ENCODE data around the gene PPP2R3A.
"Not testable (repeated sequence)": the region's sequence is repeated elsewhere in the genome, so short reads cannot be mapped to it uniquely, and the experiment has no call there.

PPP2R3A gene

DNA sequence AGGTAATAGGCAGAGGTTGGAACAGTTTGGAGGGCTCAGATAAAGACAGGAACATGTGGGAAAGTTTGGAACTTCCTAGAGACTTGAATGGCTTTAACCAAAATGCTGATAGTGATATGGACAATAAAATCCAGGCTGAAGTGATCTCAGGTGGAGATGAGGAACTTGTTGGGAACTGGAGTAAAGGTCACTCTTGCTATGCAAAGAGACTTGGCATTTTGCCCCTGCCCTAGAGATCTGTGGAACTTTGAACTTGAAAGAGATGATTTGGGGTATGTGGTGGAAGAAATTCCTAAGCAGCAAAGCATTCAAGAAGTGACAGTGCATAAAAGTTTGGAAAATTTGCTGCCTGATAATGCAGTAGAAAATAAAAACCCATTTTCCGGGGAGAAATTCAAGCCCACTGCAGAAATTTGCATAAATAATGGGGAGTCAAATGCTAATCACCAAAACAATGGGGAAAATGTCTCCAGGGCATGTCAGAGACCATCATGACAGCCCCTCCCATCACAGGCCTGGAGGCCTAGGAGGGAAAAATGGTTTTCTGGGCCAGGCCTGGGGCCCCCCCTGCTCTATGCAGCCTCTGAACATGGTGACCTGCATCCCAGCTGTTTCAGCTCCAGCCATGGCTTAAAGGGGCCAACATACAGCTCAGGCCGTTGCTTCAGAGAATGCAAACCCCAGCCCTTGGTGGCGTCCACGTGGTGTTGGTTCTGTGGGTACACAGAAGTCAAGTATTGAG is 118.3 kb downstream of the PPP2R3A start:
- not testable (repeated sequence) for DNase-seq (ENCODE audit: low spot score)

DNA sequence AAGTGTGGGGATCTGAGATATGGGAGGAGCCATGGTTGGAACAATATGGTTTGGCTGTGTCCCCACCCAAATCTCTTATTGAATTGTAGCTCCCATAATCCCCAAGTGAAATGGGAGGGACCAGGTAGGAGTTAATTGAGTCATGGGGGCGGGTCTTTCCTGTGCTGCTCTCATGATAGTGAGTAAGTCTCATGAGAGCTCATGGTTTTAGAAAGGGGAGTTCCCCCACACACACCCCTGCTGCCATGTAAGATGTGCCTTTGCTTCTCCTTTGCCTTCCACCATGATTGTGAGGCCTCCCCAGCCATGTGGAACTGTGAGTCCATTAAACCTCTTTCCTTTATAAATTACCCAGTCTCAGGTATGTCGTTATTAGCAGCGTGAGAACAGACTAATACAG is 119.5 kb downstream of the PPP2R3A start:
- not testable (repeated sequence) for DNase-seq (ENCODE audit: low spot score)

DNA sequence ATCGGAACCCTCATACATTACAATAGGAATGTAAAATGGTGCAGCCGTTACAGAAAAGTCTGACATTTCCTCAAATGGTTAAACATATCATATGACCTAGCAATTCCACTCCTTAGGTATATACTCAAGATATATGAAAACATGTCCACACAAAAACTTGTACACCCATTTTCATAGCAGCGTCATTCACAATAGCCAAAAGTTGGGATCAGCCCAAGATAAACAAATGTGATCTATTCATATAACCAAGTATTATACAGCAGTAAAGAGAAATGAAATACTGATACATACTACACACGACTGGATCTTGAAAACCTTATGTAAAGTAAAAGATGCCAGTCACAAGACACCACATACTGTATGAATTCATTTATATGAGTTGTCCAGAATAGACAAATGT is 128.2 kb downstream of the PPP2R3A start:
- no peak for DNase-seq (ENCODE audit: low spot score)

DNA sequence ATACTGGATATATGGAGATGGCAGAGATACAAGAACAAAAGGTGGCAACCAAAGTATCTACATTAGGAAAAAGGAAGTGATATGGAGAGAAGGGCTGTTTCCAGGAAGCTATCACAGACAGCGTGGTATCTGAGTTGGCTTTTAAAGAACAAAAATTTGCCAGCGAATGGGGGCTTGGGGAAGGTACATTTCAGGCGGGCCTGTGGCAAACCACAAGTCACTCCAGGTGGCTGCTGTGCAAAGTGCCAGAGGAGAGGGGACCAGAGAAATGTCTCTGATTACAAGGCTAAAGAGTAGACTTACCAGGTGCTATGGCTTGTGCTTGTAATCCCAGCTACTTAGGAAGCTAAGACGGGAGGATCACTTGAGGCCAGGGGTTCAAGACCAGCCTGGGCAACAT is 139.5 kb downstream of the PPP2R3A start:
- no peak for DNase-seq (ENCODE audit: low spot score)

DNA sequence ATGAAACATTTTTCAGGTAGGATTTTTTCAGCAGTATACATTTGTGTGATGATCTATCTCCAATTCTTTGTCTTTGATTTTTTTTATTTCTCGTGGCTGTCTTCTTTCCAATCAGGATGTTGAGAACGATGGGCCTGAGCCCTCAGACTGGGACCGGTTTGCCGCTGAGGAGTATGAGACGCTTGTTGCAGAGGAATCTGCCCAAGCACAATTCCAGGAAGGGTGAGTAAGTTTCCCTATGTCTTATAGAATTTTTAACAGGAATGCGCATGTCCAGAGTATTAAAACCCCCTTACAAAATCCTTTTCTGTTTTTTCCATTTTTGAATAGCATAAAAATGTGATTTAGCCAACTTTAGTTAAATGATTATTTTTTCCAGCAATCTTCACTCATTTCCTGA is 140.6 kb downstream of the PPP2R3A start:
- no peak for DNase-seq (ENCODE audit: low spot score)

DNA sequence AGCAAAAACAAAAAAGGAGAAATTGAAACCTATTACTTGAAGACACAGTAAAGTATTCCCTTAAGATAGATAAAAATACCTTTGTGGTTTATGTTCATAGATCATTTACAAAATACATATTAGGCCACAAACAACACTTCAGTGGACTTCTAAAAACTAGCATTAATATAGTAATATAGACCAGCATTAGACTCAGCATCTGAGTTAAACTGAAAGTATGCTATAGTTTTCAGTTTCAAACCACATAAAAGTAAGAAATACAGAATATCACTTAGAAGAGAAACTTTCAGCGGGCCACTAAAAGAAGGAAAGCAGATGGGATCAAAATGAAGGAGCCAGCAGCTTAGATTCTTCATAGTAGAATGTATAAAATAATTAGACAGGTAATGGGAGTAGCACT is 144.0 kb downstream of the PPP2R3A start:
- DNase-seq (ENCODE audit: low spot score), result no peak

DNA sequence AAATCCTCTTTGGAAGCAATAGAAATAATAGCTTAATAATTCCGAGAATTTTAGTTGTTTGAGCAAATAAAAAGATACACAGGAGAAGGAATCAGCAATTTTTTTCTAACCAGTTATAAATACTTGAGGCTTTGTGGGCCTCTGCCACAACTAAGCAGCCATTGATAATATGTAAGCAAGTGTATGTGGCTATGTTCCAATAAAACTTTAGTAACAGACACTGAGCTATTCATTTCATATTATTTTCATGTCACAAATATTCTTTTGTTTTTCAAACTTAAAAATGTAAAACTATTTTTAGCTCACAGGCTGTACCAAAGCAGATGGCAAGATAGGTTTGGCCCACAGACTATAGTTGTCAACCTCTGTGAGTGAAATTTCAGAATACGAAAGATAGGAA is 145.0 kb downstream of the PPP2R3A start:
- no peak for DNase-seq (ENCODE audit: low spot score)

DNA sequence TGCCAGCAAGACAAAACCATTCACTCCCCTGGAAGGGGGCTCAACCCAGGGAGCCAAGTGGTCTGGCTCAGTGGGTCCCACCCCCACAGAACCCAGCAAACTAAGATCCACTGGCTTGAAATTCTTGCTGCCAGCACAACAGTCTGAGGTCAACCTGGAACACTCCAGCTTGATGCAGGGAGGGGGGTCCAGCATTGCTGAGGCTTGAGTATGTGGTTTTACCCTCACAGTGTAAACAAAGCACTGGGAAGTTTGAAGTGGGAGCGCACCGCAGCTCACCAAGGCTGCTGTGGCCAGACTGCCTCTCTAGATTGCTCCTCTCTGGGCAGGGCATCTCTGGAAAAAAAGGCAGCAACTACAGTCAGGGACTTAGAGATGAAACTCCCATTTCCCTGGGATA is 148.9 kb downstream of the PPP2R3A start:
- no peak for DNase-seq (ENCODE audit: low spot score)

DNA sequence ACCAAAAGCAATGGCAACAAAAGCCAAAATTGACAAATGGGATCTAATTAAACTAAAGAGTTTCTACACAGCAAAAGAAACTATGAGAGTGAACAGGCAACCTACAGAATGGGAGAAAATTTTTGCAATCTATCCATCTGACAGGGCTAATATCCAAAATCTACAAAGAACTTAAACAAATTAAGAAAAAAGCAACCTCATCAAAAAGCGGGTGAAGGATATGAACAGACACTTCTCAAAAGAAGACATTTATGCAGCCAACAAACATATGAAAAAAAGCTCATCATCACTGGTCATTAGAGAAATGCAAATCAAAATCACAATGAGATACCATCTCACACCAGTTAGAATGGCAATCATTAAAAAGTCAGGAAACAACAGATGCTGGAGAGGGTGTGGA is 153.8 kb downstream of the PPP2R3A start:
- DNase-seq (ENCODE audit: low spot score), result not testable (repeated sequence)

DNA sequence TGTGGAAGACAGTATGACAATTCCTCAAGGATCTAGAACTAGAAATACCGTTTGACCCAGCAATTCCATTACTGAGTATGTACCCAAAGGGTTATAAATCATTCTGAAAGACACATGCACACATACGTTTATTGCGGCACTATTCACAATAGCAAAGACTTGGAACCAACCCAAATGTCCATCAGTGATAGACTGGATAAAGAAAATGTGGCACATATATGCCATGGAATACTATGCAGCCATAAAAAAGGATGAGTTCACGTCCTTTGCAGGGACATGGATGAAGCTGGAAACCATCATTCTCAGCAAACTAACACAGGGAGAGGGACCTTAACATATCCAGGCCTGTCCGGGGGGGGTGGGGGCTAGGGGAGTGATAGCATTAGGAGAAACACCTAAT is 154.3 kb downstream of the PPP2R3A start:
- not testable (repeated sequence) for DNase-seq (ENCODE audit: low spot score)

DNA sequence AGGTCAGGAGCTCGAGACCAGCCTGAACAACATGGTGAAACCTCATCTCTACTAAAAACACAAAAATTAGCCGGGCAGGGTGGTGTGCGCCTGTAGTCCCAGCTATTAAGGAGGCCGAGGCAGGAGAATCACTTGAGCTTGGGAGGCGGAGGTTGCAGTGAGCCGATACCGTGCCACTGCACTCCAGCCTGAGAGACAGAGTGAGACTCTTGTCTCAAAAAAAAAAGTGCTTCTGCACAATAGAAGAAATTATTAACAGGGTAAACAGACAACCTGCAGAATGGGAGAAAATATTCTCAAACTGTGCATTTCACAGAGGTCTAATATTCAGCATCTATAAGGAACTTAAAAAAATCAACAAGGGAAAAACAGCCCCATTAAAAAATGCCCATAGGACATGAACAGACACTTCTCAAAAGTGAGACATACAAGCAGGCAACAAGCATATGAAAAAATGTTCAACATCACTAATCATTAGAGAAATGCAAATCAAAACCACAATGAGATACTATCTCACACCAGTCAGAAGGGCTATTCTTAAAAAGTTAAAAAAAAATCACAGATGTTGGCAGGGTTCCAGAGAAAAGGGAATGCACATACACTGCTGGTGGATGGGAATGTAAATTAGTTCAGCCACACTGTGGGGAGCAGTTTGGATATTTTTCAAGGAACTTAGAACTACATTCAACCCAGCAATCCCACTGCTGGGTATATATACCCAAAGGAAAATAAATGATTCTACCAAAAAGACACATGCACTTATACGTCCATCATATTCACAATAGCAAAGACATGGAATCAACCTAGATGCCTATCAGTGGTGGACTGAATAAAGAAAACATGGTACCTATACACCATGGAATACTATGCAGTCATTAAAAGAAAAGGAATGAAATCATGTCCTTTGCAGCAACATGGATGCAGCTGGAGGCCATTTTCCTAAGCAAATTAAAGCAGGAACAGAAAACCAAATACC is 155.1 kb downstream of the PPP2R3A start:
- DNase-seq (ENCODE audit: low spot score), result no peak

DNA sequence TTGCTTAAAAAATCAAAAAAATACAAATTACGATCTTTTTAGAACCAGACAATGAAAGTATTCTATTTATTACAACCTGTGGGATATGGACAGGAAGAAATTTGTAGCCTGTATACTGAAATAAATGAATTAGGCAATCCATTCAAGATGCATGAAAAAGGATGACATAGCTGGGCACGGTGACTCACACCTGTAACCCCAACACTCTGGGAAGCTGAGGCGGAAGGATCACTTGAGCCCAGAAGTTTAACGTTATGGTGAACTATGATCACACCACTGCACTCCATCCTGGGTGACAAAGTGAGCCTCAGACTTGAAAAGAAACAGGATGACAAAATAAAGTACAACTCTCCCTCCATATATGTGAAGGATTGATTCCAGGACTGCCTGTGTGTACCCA is 156.5 kb downstream of the PPP2R3A start:
- no peak for DNase-seq (ENCODE audit: low spot score)

DNA sequence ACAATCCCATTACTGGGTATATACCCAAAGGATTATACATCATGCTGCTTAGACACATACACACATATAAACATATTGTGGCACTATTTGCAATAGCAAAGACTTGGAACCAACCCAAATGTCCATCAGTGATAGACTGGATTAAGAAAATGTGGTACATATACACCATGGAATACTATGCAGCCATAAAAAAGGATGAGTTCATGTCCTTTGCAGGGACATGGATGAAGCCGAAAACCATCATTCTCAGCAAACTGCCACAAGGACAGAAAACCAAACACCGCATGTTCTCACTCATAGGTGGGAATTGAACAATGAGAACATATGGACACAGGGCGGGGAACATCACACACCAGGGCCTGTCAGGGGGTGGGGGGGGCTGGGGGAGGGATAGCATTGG is 166.1 kb downstream of the PPP2R3A start:
- not testable (repeated sequence) for DNase-seq (ENCODE audit: low spot score)

DNA sequence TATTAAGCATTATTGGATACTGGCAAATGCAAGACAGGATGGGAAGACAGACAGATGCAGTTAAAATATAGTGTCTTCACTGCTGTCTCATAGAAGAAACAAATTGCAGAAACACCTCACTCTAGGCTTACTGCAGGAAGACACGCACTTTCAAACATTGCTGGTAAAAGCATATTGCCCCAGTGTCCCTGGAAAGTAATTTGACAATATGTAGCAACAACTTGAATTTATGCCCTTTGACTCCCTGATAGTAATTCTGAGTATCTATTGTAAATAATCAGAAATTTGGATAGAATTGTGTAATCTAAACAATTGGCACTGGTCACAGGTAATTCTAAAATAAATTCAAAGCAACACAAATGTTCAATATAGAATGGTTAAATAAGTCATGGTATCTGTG is 168.6 kb downstream of the PPP2R3A start:
- DNase-seq (ENCODE audit: low spot score), result no peak

DNA sequence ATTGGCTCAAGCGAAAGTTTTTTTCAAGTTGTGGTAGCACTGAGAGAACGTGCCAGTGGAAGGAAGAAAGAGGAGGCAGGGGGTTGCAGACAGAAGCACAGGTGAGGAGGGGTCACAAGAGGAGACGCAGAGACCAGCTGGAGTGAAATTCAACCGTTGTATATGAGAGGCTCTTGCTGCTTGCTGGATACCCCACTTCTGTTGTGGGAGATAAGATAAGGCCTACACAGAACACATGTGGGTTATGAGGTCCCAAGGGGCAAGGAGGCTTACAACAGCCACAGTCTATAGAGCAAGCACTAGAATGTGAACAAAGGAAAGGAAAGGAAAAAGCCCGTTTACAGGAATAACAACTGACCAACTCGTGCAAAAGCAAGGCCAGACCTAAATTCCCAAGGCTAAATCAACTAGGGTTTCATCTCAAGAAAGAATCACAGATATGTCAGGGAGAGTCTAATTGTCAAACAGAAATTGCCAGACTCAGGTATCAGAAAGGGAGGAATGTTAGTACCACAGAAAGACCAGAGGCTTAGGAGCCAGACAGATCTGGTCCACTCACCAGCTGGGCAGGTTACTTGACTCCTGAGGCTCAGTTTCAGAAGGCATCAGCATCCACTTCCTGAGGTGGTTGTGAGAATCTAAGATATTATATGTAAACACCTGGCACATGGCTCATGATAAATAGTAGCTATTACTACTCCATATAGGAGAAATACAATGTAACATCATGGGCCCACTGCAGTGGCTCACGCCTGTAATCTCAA is 169.7 kb downstream of the PPP2R3A start:
- no peak for DNase-seq (ENCODE audit: low spot score)

DNA sequence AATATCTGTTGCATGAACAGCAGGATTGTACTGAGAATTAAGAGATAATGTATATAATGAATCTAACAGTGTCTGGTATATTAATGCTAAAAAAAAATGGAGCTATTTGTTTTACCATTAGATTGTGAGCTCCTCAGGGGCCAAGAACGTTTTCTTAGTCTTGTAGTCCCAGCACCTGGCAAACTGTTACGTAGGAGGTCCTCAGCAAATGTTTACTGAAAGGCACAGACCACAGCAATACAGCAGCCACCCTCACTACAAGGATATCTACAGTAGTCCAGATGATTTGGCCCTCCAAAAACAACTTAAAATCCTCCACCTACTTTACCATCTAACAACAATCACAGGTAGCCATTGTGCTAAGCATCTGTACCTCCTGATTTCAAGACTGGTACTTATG is 170.9 kb downstream of the PPP2R3A start:
- no peak for DNase-seq (ENCODE audit: low spot score)

DNA sequence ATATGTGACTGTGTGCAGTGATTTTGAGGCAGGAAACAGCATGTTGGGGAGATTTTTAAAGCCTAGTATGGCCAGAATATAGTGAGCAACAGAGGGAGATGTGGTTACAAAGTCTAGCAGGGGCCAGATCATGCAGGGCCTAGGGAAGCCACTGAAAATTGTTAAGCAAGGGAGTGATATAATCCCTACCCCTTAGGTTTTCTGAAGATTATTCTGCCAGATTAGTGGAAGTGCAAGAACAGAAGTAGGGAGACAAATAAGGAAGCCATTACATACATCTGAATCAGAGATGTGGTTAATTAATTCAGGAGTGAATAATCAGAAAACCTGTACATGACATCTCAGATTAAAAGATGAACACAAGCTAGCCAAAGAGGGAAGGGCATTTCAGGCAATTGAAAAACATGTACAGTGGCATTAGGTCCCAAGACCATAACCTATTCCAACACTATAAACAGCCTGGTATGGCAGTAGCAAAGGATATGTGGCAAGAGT is 175.8 kb downstream of the PPP2R3A start:
- DNase-seq (ENCODE audit: low spot score), result no peak

DNA sequence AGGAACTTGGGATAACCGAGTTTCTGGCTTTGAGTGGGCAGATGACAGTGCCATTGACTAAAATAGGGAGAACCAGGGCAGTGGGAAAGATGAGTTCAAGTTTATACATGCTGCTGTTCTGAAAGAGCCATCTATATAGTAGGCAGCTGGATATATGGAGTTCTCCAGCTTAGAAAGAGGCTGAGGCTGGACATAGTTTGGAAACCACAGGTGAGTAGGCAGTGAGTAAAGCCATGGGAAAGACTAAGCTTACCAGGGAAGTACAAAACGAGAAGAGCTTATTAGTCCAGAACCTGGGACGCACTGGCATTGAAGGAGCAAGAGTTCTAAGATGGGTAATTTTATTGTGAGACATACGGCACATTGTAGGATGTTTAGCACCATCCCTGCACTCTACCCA is 176.4 kb downstream of the PPP2R3A start:
- DNase-seq (ENCODE audit: low spot score), result no peak

DNA sequence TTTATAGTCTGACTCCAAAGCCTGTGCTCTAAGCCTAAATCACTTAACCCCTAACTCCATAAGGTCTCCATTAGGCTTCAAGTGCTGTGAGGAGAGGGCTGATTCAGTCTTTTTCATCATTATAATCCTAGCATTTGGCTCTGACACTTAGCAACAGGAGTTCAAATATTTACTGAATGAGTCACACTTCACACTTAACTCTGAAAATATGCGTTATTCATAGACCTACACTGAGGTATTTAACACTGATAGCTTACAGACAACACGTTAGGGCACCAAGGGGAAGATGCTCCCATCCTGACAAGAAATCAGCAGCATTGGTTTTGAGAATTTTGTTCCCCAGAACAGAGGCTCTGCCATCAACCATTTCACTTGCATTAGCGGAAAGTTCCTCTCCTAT is 177.1 kb downstream of the PPP2R3A start:
- DNase-seq (ENCODE audit: low spot score), result no peak

DNA sequence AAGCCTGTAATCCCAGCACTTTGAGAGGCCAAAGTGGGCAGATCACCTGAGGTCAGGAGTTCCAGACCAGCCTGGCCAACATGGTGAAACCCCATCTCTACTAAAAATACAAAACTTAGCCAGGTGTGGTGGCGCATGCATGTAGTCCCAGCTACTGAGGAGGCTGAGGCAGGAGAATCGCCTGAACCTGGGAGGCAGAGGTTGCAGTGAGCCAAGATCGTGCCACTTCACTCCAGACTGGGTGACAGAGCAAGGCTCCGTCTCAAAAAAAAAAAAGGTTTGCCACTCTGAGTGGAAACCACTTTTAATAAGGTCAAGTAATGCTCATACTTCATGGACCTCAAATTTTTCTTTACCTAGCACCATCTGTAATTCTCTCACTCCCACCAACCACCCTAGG is 178.9 kb downstream of the PPP2R3A start:
- not testable (repeated sequence) for DNase-seq (ENCODE audit: low spot score)

DNA sequence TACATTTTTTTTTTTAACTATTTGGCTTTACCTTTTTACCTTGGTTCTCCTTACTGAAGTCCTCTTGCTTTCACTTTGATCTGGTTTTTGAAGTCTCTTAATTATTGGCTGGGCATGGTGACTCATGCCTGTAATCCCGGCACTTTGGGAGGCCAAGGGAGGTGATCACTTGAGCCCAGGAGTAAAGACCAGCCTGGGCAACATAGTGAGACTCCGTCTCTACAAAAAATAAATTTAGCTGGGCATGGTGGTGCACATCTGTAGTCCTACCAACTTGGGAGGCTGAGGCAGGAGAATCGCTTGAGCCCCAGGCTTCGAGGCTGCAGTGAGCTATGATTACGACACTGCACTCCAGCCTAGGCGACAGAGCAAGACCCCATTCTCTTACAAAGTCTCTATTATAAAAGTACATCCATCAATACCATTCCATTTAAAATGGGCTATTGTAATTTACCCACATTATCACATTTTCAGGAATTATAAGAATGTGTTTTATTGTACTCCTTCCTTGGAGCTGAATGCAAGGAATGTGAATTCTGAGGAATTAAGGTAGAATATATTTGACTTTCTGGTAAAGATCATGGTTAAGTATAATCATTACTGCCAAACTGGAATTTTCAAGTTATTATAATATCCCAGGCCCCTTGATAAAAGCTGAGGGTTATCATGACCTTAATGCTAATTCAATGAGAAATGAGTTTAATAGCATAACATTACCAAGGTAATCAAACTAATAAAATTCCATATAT is 181.6 kb downstream of the PPP2R3A start:
- no peak for DNase-seq (ENCODE audit: low spot score)

DNA sequence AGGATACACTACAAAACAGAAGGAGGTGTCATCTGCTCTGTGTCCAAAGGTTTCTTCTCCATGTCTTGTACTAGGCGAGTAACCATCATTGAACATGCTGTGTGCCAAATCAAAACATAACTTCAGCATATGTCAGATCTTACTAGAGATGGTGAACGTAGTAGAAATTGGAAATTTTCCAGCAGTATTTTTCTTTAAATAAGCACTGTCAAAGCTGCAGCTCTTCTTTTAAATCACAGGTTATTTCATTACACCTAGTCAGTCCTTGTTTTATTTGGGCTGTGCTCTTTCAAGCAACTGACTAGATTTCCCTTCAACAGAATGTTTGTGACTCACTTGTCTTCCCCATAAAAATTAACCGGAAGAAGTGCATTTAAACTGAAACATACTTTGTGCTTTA is 184.1 kb downstream of the PPP2R3A start:
- DNase-seq (ENCODE audit: low spot score), result no peak
